GM19372 (cell line): Measurements from ENCODE around the gene FTO.

ENCODE experiments used
- ATAC-seq: cut with Tn5 transposase; IDR thresholded peaks from one replicate; pipeline ENCODE4 v1.9.1; 2021; ENCODE audit warnings: mild to moderate bottlenecking, low read depth, moderate library complexity; ENCODE audit not compliant: unreplicated experiment

Gene FTO

DNA sequence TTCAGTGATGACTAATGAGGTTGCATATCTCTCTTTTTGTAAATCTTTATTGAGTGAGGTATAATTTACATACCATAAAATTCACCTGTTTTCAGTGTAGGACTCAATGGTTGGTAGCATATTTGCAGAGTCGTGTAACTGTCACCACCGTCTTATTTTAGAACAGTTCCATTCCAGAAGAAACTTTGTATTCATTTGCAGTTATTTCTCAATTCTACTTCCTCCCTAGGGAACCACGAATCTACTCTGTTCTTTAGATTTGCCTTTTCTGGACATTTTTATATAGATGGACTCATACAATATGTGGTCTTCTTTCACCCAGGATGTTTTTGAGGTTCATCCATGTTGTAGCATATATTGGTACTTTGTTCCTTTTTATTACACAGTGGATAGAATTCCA, 3.7 kb downstream of the FTO start:
- ATAC-seq: no peak

DNA sequence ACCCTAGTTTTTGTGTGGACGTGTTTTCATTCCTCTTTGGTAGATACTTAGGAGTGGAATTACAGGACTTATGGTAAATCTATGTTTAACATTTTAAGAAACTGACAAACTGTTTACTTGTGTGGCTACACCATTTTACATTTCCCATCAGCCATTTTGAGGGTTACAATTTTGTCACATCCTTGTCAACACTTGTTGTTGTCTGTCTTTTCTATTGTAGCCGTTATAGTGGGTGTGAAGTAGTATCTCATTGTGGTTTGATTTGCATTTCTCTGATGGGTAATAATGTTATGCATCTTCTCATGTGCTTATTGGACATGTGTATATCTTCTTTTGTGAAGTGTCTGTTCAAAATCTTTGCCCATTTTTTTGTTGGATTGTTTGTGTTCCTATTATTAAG, 4.5 kb downstream of the FTO start:
- ATAC-seq: no peak

DNA sequence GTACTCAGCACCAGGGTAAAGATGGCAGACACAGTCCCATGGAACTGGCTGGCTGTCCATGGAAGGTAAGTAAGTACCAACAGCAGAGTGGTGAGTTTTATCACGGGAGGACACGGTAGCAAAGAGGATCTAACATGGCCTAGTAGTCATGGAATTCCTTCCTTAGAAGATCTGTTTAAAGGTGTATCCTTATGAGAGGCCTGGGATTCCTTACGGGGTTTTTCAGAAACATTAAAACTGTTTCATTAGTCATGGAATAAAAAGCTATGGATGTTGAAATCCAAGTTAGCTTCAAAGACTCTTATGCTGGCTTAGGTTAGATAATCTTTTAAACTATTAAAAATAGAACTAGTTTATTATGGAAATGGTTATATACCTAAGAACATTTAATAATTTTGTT, 7.4 kb downstream of the FTO start:
- ATAC-seq: no peak

DNA sequence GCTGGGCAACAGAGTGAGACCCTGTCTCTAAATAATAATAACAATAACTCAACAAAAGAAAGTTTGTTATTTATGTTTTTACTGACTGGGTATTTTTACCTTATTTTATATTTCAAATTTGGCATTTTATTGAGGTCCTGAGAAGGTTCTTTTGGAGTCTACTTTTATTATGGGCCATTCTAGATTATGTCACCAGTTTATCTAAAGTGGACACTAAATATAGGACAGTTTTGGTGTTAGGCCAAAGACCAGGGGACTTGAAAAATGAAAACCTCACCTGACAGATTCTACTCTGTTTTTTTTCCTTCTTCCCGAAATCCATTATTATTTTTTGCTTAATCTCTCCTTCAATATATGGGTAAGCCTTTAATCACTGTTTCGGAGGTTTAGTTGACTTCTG, 8.1 kb downstream of the FTO start:
- ATAC-seq: no peak

DNA sequence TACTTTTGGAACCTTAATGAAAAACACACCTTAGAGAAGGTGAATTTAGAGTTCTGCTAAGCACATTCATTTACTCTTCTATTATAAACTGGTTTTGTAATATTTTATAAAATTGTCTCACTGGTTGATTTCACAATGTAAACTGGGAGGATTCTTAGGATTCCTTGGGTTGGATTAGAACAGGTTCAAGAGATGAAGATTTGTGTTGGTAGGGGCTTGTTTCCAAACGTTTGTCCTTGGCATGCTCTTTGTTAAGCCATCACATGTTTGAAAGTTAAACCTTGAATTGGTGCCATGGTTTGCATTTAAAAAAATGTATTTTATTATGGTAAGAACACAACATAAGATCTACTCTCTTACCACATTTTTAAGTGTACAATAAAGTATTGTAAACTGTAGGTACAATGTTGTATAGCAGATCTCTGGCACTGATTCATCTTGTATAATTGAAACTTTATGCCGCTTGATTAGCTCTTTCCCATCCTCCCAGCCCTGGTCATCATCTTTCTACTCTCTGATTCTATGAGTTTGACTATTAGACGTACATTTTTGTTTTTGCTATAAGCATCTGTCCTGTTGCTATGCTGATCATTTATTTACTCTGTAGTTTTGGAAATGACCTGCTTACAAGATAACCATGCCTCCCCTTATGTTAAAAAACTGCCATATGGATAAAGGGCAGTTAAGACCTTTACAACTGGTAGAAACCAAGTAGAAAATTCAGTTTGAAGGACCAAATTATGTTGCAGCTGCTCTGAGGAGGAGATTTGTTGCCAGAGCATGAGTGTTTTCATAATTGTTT, 9.6 kb downstream of the FTO start:
- no peak for ATAC-seq

DNA sequence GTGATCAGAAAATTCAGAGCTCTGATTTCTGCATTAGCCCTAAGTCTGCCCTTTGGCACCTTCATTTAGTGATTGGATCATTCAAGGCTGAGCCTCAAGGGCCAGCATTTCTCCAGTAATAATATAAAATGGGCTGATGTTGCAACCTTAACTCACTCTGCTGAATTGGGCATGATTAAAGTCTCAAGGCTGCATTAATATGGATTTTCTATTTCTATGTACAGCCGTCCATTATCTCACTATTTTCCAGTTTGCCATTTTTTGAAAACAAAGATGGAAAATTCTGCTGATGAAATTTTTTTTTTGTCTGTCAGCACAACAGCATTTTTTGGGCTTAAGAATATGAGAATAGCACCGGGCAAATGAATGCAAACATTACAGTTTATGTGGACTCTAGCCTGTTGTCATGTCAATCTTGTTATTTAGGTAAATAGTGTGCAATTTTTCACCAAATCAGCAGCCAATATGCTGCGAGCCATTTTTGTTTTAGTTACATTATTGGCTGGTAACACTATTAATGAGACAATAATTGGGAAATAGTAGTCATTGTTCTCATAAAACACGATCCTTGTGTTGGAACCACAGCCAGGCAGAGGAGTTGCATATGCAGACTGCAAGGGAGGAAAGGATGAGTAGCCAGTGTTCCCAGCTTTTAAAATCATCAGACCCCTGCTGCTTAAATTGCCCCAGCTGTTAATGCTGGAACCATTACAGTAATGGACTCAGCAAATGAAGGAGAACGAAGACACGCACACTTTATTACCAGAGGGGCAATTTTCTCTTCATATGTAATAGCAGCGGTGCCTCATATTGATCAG, 10.5 kb downstream of the FTO start:
- ATAC-seq: no peak

DNA sequence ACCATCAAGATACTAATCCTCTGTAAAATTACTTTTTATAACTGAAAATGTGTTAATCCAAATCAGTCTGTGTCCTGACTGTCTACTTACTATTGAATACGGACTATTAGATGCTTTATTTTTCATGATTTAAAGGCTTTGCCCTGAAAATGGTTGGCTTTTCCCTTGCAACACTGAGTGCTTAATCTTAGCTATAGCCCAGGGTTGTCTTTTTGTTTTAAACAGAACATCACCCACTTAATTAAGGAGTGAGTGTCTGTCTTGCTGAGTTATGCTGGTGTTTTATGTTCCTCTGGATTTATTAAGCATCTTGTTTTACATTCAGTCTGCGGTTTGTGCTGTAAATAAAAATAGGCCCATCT, 11.0 kb downstream of the FTO start:
- no peak for ATAC-seq

DNA sequence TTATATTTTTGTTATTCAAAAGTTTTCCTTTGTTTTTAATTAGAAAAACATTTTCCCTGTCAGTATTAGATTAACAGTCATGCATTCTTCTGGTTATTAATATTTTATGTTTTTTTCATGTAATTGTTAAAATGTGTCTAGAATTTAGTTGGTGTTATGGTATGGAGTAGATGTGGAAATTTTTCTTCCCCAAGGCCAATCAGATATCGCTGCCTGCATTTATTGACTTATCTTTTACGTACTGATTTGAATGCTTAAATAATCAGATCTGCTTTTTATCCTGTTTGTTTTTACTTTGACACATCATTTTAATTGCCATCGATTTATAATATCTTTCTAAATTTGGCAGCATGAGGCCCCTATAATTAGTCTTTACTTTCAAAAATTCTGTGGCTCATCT, 13.6 kb downstream of the FTO start:
- ATAC-seq: no peak

DNA sequence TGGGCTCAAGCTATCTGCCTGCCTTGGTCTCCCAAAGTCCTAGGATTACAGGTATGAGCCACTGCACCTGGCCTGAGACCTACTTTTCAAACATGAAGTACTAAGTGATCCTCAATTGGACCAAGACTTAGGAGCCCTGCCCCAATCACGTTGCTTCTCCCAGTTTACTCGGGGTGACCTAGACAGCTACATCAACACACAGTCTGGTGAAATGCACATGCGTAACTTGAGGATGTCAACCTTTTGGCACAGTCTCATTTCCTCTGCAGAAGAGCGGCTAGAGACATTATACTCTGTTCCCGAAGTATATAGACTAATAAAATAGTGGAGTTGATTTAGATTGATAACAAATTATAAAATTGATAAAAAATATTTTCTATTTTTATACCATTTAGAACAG, 17.1 kb downstream of the FTO start:
- ATAC-seq: no peak

DNA sequence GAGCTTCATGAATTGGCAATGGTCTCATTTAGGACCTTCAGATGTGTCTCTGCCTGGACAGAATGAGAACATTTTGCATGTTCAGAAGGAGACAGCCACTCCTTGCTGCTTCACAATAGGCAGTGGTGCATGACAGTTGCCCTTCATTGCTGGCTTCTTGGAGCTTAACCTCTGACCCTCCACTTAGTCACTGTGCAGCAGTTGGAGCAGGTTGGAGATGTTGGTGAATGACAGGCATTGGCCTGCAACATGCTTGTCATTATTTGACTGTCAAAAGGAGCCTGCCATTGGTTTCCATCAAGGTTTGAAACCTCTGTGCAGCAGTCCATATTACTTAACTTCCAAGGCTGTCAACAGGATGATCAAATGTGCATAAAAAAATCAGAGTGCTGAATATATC, 22.7 kb downstream of the FTO start:
- ATAC-seq: no peak

DNA sequence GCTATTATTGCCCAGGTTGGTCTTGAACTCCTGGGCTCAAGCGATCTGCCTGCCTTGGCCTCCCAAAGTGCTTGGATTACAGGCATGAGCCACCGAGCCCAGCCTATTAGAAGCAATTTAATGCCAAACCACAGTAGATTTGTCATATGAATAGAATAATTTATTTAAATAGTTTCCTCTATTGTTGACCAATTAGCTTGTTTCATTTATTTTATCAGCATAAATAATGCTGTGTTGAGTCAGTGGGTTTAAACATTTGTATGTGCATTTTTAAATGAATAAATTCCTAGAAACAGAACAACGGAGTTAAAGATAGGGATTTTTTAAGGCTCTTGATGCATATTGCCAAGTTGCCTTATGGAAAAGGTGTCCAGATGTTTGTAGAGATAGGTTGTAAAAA, 26.7 kb downstream of the FTO start:
- ATAC-seq: no peak

DNA sequence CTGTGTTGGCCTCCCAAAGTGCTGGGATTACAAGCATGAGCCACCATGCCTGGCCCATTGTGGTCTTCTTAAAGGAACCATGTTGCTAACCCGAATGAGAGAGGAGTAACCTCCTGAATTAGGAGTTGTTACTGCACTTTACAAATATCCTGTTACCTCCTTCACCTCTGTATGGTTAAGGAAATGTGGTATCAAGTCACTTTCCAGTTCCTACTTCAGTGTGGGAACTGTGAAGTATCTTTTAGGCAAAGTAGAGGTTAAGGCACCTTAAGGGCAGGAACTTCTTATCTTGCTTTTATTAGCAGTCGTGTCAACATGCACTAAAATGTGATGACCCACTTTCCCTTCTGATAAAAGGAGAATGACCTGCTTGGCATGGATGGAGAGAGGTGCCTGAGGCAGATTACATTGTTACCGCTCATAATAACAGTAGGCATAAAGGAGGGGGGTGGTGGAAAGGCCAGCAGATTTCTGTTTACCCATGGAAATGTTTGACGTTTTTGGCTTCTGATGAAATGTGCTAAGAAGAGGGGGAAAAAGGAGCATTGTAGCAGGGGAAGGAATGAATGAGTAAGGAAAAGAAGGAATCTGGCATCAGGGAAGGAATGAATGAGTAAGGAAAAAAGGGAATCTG, 28.5 kb downstream of the FTO start:
- ATAC-seq: no peak

DNA sequence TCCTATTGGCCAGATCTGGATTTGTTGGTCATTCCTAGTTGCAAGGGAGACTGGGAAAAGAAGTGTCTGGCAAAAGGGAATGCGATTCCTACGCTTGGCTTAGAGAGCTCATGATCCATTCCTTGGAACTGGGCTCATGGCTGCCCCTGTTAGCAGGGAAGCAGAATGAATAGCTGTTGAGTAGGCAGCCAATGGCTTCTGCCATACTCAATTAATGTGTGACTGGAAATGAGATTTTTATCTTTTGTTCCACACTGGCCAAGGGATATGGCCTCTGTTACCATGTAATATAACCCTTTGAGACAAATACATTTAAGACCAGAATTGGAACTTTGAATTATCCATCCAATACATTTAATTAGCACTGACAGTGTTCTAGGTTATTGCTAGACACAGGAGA, 31.0 kb downstream of the FTO start:
- no peak for ATAC-seq

DNA sequence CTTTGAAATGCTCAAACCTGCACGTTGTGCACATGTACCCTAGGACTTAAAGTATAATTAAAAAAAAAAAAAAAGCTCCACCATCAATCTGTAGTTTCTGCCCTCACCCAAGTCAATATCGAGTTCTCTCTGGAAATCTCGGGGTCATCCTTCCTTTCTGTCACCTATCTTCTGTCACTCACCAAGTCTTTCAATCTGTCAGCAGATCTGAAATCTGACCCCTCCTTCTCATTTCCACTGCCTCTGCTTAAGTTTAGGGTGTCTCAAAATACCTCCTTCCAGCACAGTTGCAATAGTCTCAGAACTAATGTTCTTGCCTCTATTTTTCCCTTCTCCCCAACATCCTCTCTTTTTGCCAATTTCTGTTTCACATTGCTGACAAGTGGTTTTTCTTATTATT, 32.3 kb downstream of the FTO start:
- no peak for ATAC-seq

DNA sequence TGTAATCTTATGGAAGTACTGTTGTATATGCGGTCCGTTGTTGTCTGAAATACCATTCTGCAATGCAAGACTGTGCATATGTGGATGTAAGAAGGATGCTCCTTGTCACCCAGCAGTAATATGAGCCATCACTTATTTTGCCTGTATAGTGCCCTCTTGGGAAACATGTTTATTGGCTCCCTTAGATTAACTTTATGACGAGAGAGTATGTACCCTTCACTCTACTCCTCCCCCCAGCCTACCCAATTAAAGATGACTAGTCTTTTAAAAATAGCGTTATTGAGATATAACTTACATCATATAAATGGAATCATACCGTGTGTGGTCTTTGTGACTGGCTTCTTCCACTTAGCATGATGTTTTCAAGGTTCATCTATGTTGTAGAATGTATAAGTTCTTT, 33.6 kb downstream of the FTO start:
- ATAC-seq: no peak

DNA sequence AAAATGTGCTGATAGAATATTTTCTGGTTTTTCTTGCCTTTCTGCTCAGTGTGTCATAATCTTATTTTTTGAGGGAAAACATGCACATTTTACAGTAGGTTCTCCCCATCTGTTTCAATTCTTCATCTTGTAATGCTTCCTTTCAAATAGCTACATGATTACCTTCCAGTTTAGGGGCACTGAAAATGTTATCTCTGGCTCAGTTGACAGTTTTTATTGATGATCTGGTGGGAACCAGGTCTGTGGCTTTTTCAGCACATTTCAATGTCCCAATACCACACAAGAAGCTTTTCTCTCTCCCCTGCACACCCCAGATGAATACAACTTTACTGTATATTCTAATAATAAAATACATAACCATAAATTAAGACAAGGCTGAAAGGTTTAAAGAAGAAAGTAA, 36.5 kb downstream of the FTO start:
- no peak for ATAC-seq

DNA sequence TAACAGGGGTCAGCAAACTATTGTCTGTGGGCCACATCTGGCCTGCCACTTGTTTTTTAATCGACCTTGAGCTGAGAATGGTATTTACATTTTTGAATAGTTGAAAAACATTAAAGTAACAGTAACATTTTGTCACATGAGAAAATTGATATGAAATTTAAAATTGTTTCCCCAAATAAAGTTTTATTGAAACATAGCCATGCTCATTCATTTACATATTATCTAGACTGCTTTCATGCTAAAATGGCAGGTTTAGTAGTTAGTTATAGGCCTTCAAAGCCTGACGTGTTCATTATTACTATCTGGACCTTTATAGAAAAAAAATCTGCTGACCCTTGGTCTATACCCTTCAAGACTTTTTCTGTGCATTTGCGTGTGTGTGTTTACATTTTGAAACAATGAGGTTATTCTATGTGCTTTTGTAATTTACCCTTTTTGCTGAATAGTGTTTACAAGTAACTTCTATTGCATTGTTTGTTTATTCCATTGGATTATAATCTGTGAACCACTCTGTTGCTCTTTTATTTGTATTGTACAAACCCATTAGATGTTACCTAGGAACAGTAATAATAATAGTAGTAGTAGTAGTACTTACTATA, 37.1 kb downstream of the FTO start:
- no peak for ATAC-seq

DNA sequence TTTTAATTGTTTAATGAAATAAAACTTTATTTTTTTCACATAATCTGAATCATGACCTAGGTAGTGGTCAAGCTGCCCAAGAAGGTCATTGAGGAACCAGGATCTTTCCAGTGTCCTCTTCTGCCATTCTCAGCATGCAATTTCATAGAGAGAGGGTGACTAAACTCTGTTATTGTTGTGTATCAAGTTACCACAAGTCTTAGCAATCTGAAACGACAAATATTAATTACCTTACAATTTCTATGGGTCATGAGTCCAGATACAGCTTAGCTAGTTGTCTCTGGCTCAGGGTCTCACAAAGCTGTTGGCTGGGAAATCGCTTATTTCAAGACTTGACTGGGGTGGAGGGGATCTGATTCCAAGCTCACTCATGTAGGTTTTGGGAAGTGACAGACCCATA, 37.6 kb downstream of the FTO start:
- ATAC-seq: no peak

DNA sequence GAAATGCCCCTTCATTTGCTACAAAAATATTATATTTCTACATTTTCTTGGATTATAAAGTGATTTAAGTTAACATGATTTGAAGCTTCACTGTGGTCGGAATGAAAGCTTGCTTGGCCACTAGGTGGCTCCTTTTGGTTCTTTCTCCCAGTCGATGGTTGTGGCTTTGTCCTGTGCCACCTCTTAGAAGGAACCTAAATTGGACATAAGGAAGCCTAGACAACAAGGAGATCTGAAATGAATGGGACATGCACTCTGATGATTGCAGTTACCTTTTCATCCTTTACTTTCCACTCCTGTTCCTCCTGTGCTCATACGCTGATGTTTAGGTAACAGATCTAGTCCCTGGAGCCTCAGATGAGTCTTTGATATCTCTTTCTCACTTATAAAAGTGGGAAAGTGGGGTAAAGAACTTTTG, 39.2 kb downstream of the FTO start:
- ATAC-seq: no peak

DNA sequence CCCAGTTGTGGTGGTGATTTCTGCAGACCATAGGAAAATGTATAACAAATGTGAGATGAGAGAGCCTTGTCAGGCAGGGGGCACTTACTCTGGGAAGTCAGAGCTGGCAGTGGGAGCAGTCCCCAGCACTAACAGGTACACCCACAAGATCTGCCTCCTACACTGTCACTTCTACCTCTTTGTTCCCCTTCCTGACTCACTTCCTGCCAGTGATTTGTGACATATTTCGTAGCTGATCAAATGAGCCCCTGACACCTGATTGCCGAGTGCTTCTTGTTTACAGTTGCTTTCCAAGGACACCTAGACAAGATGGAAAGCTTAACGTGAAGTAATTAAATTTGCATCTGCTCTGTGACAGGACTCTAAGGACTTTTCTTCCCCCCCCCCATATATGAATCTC, 40.5 kb downstream of the FTO start:
- ATAC-seq: no peak

DNA sequence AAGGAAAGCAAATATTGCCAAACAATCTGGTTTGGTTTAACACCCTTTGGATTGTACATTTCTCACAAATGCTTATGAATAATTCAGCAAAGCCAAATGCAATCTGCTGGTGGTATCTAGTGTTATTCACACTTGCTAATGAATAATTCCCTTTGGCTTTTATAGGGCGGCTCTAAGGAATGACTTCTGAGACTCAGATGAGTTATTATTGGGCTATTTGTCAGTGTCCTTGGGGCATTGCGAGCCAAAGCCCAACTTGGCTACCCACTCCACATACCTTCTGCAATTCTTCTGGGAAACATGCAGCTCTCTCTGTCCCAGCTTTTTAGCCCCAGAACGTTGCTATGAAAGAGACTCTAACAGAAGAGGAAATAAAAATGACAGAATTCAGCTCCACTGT, 41.1 kb downstream of the FTO start:
- ATAC-seq: no peak
